Loucy (cell line): ENCODE results near the gene RGS12.

Source experiments
- H2AFZ ChIP-seq: fragments of 200-600 bp; sonication (generic); 2 replicates; pipeline ENCODE4 v1.6.0; 2016; ENCODE audit warnings: antibody characterized with exemption, mild to moderate bottlenecking, low read length, moderate library complexity
- H3F3A ChIP-seq: fragments of 200-600 bp; 2 replicates; pipeline ENCODE4 v1.6.0; 2016; ENCODE audit warnings: antibody characterized with exemption, low read depth, mild to moderate bottlenecking
- H3K27me3 ChIP-seq: fragments of 200-600 bp; sonication (generic); 2 replicates; pipeline ENCODE4 v1.6.1; 2014; ENCODE audit warnings: low read length, mild to moderate bottlenecking; ENCODE audit not compliant: insufficient read depth, poor library complexity, severe bottlenecking
- H3K36me3 ChIP-seq: fragments of 200-600 bp; sonication (generic); 2 replicates; pipeline ENCODE4 v1.6.1; 2016; ENCODE audit warnings: low read length; ENCODE audit not compliant: insufficient read depth
- H3K4me1 ChIP-seq: fragments of 200-600 bp; sonication (generic); 2 replicates; pipeline ENCODE4 v1.5.1; 2014; ENCODE audit warnings: low read length, mild to moderate bottlenecking; ENCODE audit not compliant: insufficient read depth, poor library complexity, severe bottlenecking
- H3K4me2 ChIP-seq: fragments of 200-600 bp; sonication (generic); 2 replicates; pipeline ENCODE4 v1.6.0; 2014; ENCODE audit warnings: antibody characterized with exemption, low read length, low read depth, mild to moderate bottlenecking; ENCODE audit not compliant: poor library complexity, severe bottlenecking
- H3K4me3 ChIP-seq: fragments of 200-600 bp; sonication (generic); 2 replicates; pipeline ENCODE4 v1.5.1; 2014; ENCODE audit warnings: low read length, mild to moderate bottlenecking, mixed read lengths; ENCODE audit not compliant: poor library complexity, severe bottlenecking
- H3K79me2 ChIP-seq: fragments of 200-600 bp; sonication (generic); 2 replicates; pipeline ENCODE4 v1.6.1; 2014; ENCODE audit warnings: low read length; ENCODE audit not compliant: insufficient read depth
- H3K9ac ChIP-seq: fragments of 200-600 bp; sonication (generic); 2 replicates; pipeline ENCODE4 v1.6.0; 2014; ENCODE audit warnings: mild to moderate bottlenecking, low read depth, low read length, moderate library complexity; ENCODE audit not compliant: poor library complexity, severe bottlenecking
- H3K9me2 ChIP-seq: fragments of 200-600 bp; sonication (generic); replicated peaks from 2 replicates; pipeline ENCODE4 v1.6.1; 2016; ENCODE audit warnings: low read depth, low read length, mixed read lengths
- H3K9me3 ChIP-seq: fragments of 200-600 bp; sonication (generic); 2 replicates; pipeline ENCODE4 v1.6.1; 2014; ENCODE audit warnings: mild to moderate bottlenecking, antibody characterized with exemption, low read length, low read depth; ENCODE audit not compliant: insufficient read depth
- H4K20me1 ChIP-seq: fragments of 200-600 bp; sonication (generic); 2 replicates; pipeline ENCODE4 v1.6.0; 2014; ENCODE audit warnings: antibody characterized with exemption, low read length, mild to moderate bottlenecking; ENCODE audit not compliant: insufficient read depth, poor library complexity, severe bottlenecking
- CTCF ChIP-seq: fragments of 200-600 bp; sonication (generic); conservative IDR thresholded peaks from 2 replicates; pipeline ENCODE4 v1.5.1; 2014; ENCODE audit warnings: mild to moderate bottlenecking, antibody characterized with exemption, low read length
- EZH2phosphoT487 ChIP-seq: fragments of 200-600 bp; IDR thresholded peaks from 2 replicates; pipeline ENCODE4 v1.6.1; 2018; ENCODE audit warnings: antibody characterized with exemption, mild to moderate bottlenecking, moderate library complexity, borderline replicate concordance

The RGS12 gene

GRCh38 chr4:3332498-3332897 is 39.7 kb downstream of the RGS12 start:
- peaks cover 95% of the 10 kb centered on the region for H3K79me2 ChIP-seq

GRCh38 chr4:3334316-3334715 is 41.5 kb downstream of the RGS12 start:
- TF ChIP-seq CTCF = no peak
- TF ChIP-seq EZH2phosphoT487 = no peak
- Histone ChIP-seq H3K27me3 (no peaks in the 10 kb centered on the region), H3K9me2 (no peaks in the 10 kb centered on the region), H3K9me3 (no peaks in the 10 kb centered on the region), H3K36me3 (peaks cover 8% of the 10 kb centered on the region; the same call in 1 of the 2 replicates), H4K20me1 (peaks cover 28% of the 10 kb centered on the region), H3K4me2 (no peak overlapping the region), H3K4me3 (no peak overlapping the region), H2AFZ (no peak overlapping the region), H3F3A (no peaks in the 10 kb centered on the region), H3K4me1 (peaks cover 10% of the 10 kb centered on the region), H3K79me2 (peaks cover 93% of the 10 kb centered on the region), H3K9ac (no peak overlapping the region)

More at GRCh38 chr4:3332498-3332897, 39.7 kb downstream of the RGS12 start:
- no peak for TF ChIP-seq CTCF
- TF ChIP-seq EZH2phosphoT487 = no peak
- Histone ChIP-seq H3K4me3 (no peak overlapping the region), H3K9me2 (no peaks in the 10 kb centered on the region), H2AFZ (no peak overlapping the region), H3K4me1 (peaks cover 10% of the 10 kb centered on the region), H3K27me3 (no peaks in the 10 kb centered on the region), H3K4me2 (no peak overlapping the region), H3K36me3 (peaks cover 17% of the 10 kb centered on the region; the same call in 1 of the 2 replicates), H3F3A (no peaks in the 10 kb centered on the region), H4K20me1 (peaks cover 30% of the 10 kb centered on the region), H3K9me3 (no peaks in the 10 kb centered on the region), H3K9ac (no peak overlapping the region)

- TF ChIP-seq CTCF = no peak
- TF ChIP-seq EZH2phosphoT487 = no peak
- no peaks in the 10 kb centered on the region for H3K9me3 ChIP-seq
- no peaks in the 10 kb centered on the region for H3K9me2 ChIP-seq
- no peak overlapping the region for H3K4me2 ChIP-seq
- H4K20me1 ChIP-seq = peaks cover 21% of the 10 kb centered on the region
- no peaks in the 10 kb centered on the region for H3K27me3 ChIP-seq
- peaks cover 4% of the 10 kb centered on the region for H3K4me1 ChIP-seq
- H3F3A ChIP-seq = no peaks in the 10 kb centered on the region
- H3K9ac ChIP-seq = no peak overlapping the region
- peaks cover 93% of the 10 kb centered on the region for H3K79me2 ChIP-seq
- H3K36me3 ChIP-seq = peaks cover 6% of the 10 kb centered on the region; the same call in 1 of the 2 replicates
- no peak overlapping the region for H3K4me3 ChIP-seq
- no peak overlapping the region for H2AFZ ChIP-seq
Measured at GRCh38 chr4:3335385-3335784, 42.6 kb downstream of the RGS12 start.
